Upper lobe of left lung (tissue), 6 donors: ENCODE results near the gene GPR153. TPM values are rescaled to one million over a fixed set of nuclear protein-coding genes. Genes with fewer than 3 reads are reported as not detected.

Experiments used
- ATAC-seq, 2 donors: fragments of 200-7000 bp; cut with Tn5 transposase; one replicate each; pipeline ENCODE4 v1.9.1; 2022; ENCODE audit warnings: mild to moderate bottlenecking in 2 of 2, moderate library complexity in 2 of 2; ENCODE audit not compliant: low FRiP score in 2 of 2
- DNase-seq, 2 donors: peaks; one replicate each; pipeline ENCODE4 v3.0.0-alpha.2; 2019 to 2020
- H3K27ac ChIP-seq, 4 donors: fragments of 200-600 bp; sonication (generic); one replicate each; pipeline ENCODE4 v1.5.1; 2016 to 2019
- H3K27me3 ChIP-seq, 4 donors: fragments of 200-600 bp; sonication (generic); one replicate each; pipeline ENCODE4 v1.5.1; 2017 to 2019
- H3K36me3 ChIP-seq, 4 donors: fragments of 200-600 bp; sonication (generic); one replicate each; pipeline ENCODE4 v1.5.1; 2016 to 2019
- H3K4me1 ChIP-seq, 4 donors: fragments of 200-600 bp; sonication (generic); one replicate each; pipeline ENCODE4 v1.5.1; 2018 to 2019
- H3K4me3 ChIP-seq, 4 donors: fragments of 200-600 bp; sonication (generic); one replicate each; pipeline ENCODE4 v1.5.1; 2017 to 2019; ENCODE audit warnings: mild to moderate bottlenecking in 2 of 4, moderate library complexity in 1 of 4
- H3K9me3 ChIP-seq, 4 donors: fragments of 200-600 bp; sonication (generic); one replicate each; pipeline ENCODE4 v1.5.1; 2018 to 2019
- CTCF ChIP-seq, 6 experiments: fragments of 450-650 bp in 4 of 6; fragments of 200-600 bp in 2 of 6; sonication (generic) in 2 of 6; IDR thresholded peaks; one replicate each; pipeline ENCODE4 v1.5.1; 2016 to 2019; ENCODE audit warnings: antibody characterized with exemption in 6 of 6
- EP300 ChIP-seq, 4 donors: sonication (generic); formaldehyde crosslinking; IDR thresholded peaks; one replicate each; pipeline ENCODE4 v1.5.1; 2017; ENCODE audit warnings: antibody characterized with exemption in 4 of 4, control low read depth in 2 of 4
- POLR2A ChIP-seq, 4 donors: fragments of 450-650 bp; IDR thresholded peaks; one replicate each; pipeline ENCODE4 v1.5.1; 2016 to 2017; ENCODE audit warnings: antibody characterized with exemption in 4 of 4, mild to moderate bottlenecking in 2 of 4
- POLR2AphosphoS5 ChIP-seq, 2 donors: sonication (generic); formaldehyde crosslinking; IDR thresholded peaks; one replicate each; pipeline ENCODE4 v1.5.1; 2017; ENCODE audit warnings: antibody characterized with exemption in 2 of 2
- WGBS, 2 donors: methylation state at CpG; one replicate each; pipeline ENCODE4 v1.1.5; 2017 to 2018; 5-methylcytosine and 5-hydroxymethylcytosine counted together
- total RNA-seq, 6 donors: library from RNA; depleted of rRNA in 4 of 6; stranded (reverse); fragments of >200 nt in 4 of 6; gene quantifications; one replicate each; pipeline versions ENCODE4 v1.1.0 to v1.2.1, GENCODE V29; 2016 to 2021
- donor health status: DM: no; HTN: no; CAD: no; lungs with moderate emphysema.
- donor health status: DM: no; HTN: yes; CAD: no; lungs with severe emphysema.

GPR153 gene
- total RNA-seq, 6 donors from 2014 or later, result 2.4 to 25.7 (median 12.5) TPM

- no peaks in the 10 kb centered on the region for H3K9me3 ChIP-seq
- DNase-seq, result no peak
- no peaks in the 10 kb centered on the region for H3K27me3 ChIP-seq
- 95 to 97% methylated on average over 15 to 19 of the region's 19 CpGs for WGBS, 2 donors
- H3K36me3 ChIP-seq, result no peaks in the 10 kb centered on the region
- no peak overlapping the region for H3K27ac ChIP-seq
- no peak for ATAC-seq
- no peaks in the 10 kb centered on the region for H3K4me1 ChIP-seq
- no peak overlapping the region for H3K4me3 ChIP-seq
- no peak for TF ChIP-seq CTCF (IDR thresholded peaks at IDR 0.05)
- no peak for TF ChIP-seq POLR2A (IDR thresholded peaks at IDR 0.05)
- no peak for TF ChIP-seq EP300 (IDR thresholded peaks at IDR 0.05)
- TF ChIP-seq POLR2AphosphoS5 (IDR thresholded peaks at IDR 0.05), result no peak
Observed at GRCh38 chr1:6273380-6273891, 12.5 kb upstream of the GPR153 start.

DNA sequence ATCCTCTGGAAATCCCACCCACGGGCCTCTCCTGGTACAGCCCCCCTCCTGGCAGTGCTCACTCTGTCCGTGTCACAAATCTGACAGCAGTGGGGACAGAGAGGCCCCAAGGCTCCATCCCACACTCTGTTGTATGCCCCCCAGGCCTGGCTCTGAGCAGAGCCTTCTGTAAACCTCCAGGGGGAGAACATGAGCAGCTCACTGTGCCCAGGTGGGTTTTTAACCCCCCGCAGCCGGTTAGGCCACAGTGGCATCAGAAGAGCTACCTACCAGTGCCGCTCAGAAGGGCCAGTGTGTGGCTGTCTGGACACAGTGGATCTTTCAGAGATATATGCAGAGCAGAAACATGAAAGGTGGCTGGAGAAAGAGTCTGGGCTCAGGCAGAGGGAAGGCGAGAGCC lies 12.0 kb upstream of the GPR153 start:
- DNase-seq, result no peak
- Histone ChIP-seq H3K36me3 (no peaks in the 10 kb centered on the region), H3K27ac (no peak overlapping the region), H3K4me1 (no peaks in the 10 kb centered on the region), H3K9me3 (no peaks in the 10 kb centered on the region), H3K27me3 (no peaks in the 10 kb centered on the region), H3K4me3 (no peak overlapping the region)
- no peak for ATAC-seq
- WGBS, 2 donors, result 92 to 94% methylated on average over 5 to 6 of the region's 6 CpGs
- TF ChIP-seq CTCF (IDR thresholded peaks at IDR 0.05) (no peak), EP300 (IDR thresholded peaks at IDR 0.05) (no peak), POLR2AphosphoS5 (IDR thresholded peaks at IDR 0.05) (no peak), POLR2A (IDR thresholded peaks at IDR 0.05) (no peak)

- DNase-seq (no peak), ATAC-seq (no peak)
- no peak overlapping the region for H3K27ac ChIP-seq
- no peaks in the 10 kb centered on the region for H3K4me1 ChIP-seq
- H3K9me3 ChIP-seq, result no peaks in the 10 kb centered on the region
- H3K36me3 ChIP-seq, result no peaks in the 10 kb centered on the region
- TF ChIP-seq EP300 (IDR thresholded peaks at IDR 0.05), result no peak
- no peaks in the 10 kb centered on the region for H3K27me3 ChIP-seq
- 85 to 100% methylated on average over 1 to 9 of the region's 9 CpGs for WGBS, 2 donors
- H3K4me3 ChIP-seq, result no peak overlapping the region
Observed at GRCh38 chr1:6272452-6272851, 11.6 kb upstream of the GPR153 start.

- ATAC-seq, result no peak
- WGBS, 2 donors, result 85% methylated on average over 12 of the region's 12 CpGs
- Histone ChIP-seq H3K4me1 (no peaks in the 10 kb centered on the region), H3K9me3 (no peaks in the 10 kb centered on the region), H3K27me3 (no peaks in the 10 kb centered on the region), H3K27ac (no peak overlapping the region), H3K36me3 (no peaks in the 10 kb centered on the region), H3K4me3 (no peak overlapping the region)
- TF ChIP-seq POLR2A (IDR thresholded peaks at IDR 0.05), result no peak
- TF ChIP-seq EP300 (IDR thresholded peaks at IDR 0.05), result no peak
- TF ChIP-seq CTCF (IDR thresholded peaks at IDR 0.05), result no peak
- TF ChIP-seq POLR2AphosphoS5 (IDR thresholded peaks at IDR 0.05), result no peak
- no peak for DNase-seq
Observed at GRCh38 chr1:6271554-6271953, 10.7 kb upstream of the GPR153 start.

DNA sequence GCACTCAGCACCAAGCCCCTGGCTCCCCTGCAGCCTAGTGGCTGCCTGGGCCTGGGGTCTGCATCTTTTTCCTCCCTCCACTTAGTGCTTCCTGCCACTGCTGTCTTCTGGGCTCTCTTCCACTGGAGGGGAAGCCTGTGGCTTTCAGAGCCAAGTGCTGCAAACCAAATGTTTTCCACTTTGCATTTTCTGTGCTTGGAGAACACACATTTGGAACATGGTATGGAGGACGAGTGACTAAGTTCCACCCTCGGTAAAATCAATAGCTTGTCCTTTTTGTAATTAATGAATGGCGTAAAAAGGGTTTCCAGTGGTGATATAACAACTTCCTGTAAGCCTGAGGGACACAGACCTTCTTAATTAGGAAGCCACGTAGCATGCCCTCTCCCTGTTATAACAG lies 10.1 kb upstream of the GPR153 start:
- no peaks in the 10 kb centered on the region for H3K36me3 ChIP-seq
- no peaks in the 10 kb centered on the region for H3K9me3 ChIP-seq
- H3K4me1 ChIP-seq, result no peaks in the 10 kb centered on the region
- no peak for TF ChIP-seq POLR2A (IDR thresholded peaks at IDR 0.05)
- no peak for TF ChIP-seq EP300 (IDR thresholded peaks at IDR 0.05)
- no peak for TF ChIP-seq POLR2AphosphoS5 (IDR thresholded peaks at IDR 0.05)
- TF ChIP-seq CTCF (IDR thresholded peaks at IDR 0.05), result no peak
- H3K4me3 ChIP-seq, result no peak overlapping the region
- no peak for ATAC-seq
- WGBS, 2 donors, result 66 to 71% methylated on average over 4 of the region's 4 CpGs
- H3K27ac ChIP-seq, result no peak overlapping the region
- no peak for DNase-seq
- no peaks in the 10 kb centered on the region for H3K27me3 ChIP-seq
